Measurements from ENCODE around the gene LHX1.

- TF ChIP-seq POLR2A (IDR thresholded peaks at IDR 0.05): no peak
- TF ChIP-seq CTCF (IDR thresholded peaks at IDR 0.05): no peak
Measured at GRCh38 chr17:36944553-36944952, 7.3 kb downstream of the LHX1 start.

Data from body of pancreas (tissue), 4 donors.